ENCODE data around the gene LZTS2.

The LZTS2 gene

DNA sequence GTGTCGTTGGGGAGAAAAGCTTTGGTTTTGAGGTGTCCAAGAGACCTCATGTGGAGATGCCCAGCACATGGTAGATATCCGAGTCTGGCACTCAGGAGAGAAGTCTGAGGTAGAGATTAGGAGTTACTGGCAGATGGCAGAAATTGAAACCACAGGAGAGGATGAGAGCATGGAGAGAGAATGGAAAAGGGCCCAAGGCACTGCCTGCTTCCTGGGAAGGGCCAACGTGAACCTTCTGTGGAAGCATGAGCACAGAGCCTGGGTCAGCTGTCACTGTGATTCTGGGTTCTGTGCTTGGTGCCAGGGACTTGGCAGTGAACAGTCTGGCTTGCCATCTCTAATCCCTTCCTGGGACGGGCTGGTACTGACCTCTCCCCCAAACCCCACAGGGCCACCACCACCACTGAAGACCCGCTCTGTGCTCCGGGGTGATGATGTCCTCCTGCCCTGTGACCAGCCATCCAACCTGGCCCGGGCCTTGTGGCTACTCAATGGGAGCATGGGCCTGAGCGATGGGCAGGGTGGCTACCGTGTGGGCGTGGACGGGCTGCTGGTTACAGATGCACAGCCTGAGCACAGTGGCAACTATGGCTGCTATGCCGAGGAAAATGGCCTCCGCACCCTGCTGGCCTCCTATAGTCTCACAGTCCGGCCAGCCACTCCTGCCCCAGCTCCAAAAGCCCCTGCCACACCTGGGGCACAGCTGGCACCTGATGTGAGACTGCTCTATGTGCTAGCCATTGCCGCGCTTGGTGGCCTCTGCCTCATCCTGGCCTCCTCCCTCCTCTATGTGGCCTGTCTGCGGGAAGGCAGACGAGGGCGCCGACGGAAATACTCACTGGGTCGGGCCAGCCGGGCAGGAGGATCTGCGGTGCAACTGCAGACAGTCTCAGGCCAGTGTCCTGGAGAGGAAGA lies 16.4 kb upstream of the LZTS2 start:
- ATAC-seq (ENCODE audit: low read depth): no peak
- Histone ChIP-seq H3K27ac (ENCODE audit: poor library complexity, severe bottlenecking) (no peak overlapping the region), H3K4me3 (ENCODE audit: severe bottlenecking) (no peak overlapping the region), H3K4me1 (ENCODE audit: insufficient read depth, poor library complexity, severe bottlenecking) (peaks cover 7% of the 10 kb centered on the region), H3K9me3 (ENCODE audit: severe bottlenecking) (no peaks in the 10 kb centered on the region), H3K36me3 (ENCODE audit: low read depth) (peaks cover 13% of the 10 kb centered on the region), H3K27me3 (ENCODE audit: insufficient read depth, poor library complexity, severe bottlenecking) (no peaks in the 10 kb centered on the region)
- no peak for DNase-seq (ENCODE audit: low spot score)
- TF ChIP-seq, protein P1, sequence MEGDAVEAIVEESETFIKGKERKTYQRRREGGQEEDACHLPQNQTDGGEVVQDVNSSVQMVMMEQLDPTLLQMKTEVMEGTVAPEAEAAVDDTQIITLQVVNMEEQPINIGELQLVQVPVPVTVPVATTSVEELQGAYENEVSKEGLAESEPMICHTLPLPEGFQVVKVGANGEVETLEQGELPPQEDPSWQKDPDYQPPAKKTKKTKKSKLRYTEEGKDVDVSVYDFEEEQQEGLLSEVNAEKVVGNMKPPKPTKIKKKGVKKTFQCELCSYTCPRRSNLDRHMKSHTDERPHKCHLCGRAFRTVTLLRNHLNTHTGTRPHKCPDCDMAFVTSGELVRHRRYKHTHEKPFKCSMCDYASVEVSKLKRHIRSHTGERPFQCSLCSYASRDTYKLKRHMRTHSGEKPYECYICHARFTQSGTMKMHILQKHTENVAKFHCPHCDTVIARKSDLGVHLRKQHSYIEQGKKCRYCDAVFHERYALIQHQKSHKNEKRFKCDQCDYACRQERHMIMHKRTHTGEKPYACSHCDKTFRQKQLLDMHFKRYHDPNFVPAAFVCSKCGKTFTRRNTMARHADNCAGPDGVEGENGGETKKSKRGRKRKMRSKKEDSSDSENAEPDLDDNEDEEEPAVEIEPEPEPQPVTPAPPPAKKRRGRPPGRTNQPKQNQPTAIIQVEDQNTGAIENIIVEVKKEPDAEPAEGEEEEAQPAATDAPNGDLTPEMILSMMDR (IDR thresholded peaks at IDR 0.05; ENCODE audit: poor library complexity, severe bottlenecking): no peak

DNA sequence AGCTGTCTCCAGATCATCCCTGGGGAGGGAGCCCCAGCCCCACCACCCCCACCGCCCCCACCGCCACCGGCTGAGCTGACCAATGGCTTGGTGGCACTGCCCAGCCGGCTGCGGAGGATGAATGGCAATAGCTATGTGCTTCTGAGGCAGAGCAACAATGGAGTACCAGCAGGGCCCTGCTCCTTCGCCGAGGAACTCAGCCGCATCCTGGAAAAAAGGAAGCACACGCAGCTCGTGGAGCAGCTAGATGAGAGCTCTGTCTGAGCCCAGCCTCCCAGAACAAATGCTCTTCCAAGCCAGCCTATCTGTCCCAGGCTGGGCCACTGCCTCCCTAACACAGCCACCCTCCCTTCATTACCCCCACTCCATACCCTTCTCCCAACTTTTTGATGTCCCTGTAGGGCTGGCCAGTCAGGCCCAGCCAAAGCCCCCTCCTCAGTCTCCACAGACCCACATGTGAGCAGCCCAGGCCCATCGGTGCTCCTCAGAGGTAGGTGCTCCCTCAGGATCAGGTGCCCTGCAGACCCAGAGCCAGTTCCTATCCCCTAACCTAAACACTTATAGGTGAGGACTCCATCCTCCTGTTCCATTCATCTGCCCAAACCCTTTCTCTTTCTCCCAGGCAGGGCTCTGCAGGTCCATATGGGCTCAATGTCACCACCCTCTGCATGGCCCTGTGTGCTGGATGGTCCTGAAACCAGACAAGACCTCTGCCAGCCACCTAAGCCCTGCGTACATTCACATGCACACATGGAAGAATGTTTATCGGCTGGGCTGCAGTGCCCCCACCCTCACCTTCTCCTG lies 15.5 kb upstream of the LZTS2 start:
- TF ChIP-seq, protein P1 (IDR thresholded peaks at IDR 0.05; ENCODE audit: poor library complexity, severe bottlenecking): no peak
- Histone ChIP-seq H3K4me3 (ENCODE audit: severe bottlenecking) (no peak overlapping the region), H3K9me3 (ENCODE audit: severe bottlenecking) (no peaks in the 10 kb centered on the region), H3K4me1 (ENCODE audit: insufficient read depth, poor library complexity, severe bottlenecking) (peaks cover 7% of the 10 kb centered on the region), H3K27me3 (ENCODE audit: insufficient read depth, poor library complexity, severe bottlenecking) (no peaks in the 10 kb centered on the region), H3K27ac (ENCODE audit: poor library complexity, severe bottlenecking) (no peak overlapping the region), H3K36me3 (ENCODE audit: low read depth) (peaks cover 20% of the 10 kb centered on the region)
- ATAC-seq (ENCODE audit: low read depth) (no peak), DNase-seq (ENCODE audit: low spot score) (no peak)

DNA sequence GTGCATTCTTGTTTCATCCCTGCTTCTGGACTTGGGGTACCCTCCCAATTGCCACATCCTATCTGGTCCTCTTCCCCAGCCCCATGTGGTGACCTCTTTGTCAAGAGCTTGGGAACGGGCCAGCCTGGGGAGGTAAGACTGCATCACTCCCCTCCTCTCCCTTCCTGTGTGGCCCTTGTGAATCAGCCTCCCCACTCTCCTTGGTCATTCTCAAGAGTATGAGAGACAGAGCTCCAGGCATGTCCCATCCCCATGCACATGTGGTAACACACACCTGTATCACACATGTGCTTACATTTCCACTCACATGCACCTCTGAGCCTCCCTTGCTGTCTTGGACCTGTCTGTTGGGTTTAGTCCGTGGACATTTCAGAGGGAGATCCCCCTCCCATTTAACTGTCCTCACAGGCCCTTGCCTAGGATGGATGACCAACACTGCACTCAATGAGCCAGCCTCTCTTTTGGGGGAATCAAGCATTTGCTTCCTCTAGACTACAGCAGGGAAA lies 14.9 kb upstream of the LZTS2 start:
- DNase-seq (ENCODE audit: low spot score) (no peak), ATAC-seq (ENCODE audit: low read depth) (no peak)
- Histone ChIP-seq H3K27ac (ENCODE audit: poor library complexity, severe bottlenecking) (no peak overlapping the region), H3K27me3 (ENCODE audit: insufficient read depth, poor library complexity, severe bottlenecking) (no peaks in the 10 kb centered on the region), H3K4me1 (ENCODE audit: insufficient read depth, poor library complexity, severe bottlenecking) (peaks cover 7% of the 10 kb centered on the region), H3K36me3 (ENCODE audit: low read depth) (peaks cover 26% of the 10 kb centered on the region), H3K9me3 (ENCODE audit: severe bottlenecking) (no peaks in the 10 kb centered on the region), H3K4me3 (ENCODE audit: severe bottlenecking) (no peak overlapping the region)
- TF ChIP-seq, protein P1 (IDR thresholded peaks at IDR 0.05; ENCODE audit: poor library complexity, severe bottlenecking): no peak

DNA sequence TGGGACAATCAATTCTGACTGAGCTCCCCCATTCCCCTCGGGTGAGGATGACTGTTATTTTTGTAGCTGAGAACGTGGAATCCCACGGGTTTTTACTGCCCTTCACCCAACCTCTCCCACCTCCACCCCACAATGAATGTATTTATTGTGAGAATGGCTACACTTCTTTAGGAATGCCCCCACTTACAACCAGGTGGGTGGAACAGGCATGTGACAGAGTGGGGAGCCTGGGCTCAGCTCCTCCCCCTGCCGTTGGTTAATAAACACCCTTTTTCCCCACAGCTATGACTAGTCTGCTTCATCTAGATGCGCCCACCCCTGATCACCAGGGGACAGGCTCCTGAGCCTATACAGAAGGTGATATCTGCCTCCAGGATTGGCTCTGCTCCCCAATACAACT lies 14.3 kb upstream of the LZTS2 start:
- Histone ChIP-seq H3K36me3 (ENCODE audit: low read depth) (peaks cover 32% of the 10 kb centered on the region), H3K27me3 (ENCODE audit: insufficient read depth, poor library complexity, severe bottlenecking) (no peaks in the 10 kb centered on the region), H3K4me1 (ENCODE audit: insufficient read depth, poor library complexity, severe bottlenecking) (peaks cover 7% of the 10 kb centered on the region), H3K4me3 (ENCODE audit: severe bottlenecking) (no peak overlapping the region), H3K9me3 (ENCODE audit: severe bottlenecking) (no peaks in the 10 kb centered on the region), H3K27ac (ENCODE audit: poor library complexity, severe bottlenecking) (no peak overlapping the region)
- DNase-seq (ENCODE audit: low spot score) (no peak), ATAC-seq (ENCODE audit: low read depth) (no peak)
- TF ChIP-seq, protein P1 (IDR thresholded peaks at IDR 0.05; ENCODE audit: poor library complexity, severe bottlenecking): no peak

All from RWPE2 (cell line).